GM19023 (cell line): Measurements from ENCODE around the gene RHOU.
A peak's percentile ranks its signal among the peaks of the same experiment; 100 is the strongest.
"Not testable (repeated sequence)": the region's sequence is repeated elsewhere in the genome, so short reads cannot be mapped to it uniquely, and the experiment has no call there.

Experiments used
- ATAC-seq: cut with Tn5 transposase; IDR thresholded peaks from one replicate; pipeline ENCODE4 v1.9.1; 2021; ENCODE audit warnings: mild to moderate bottlenecking, moderate library complexity; ENCODE audit not compliant: unreplicated experiment

The RHOU gene

DNA sequence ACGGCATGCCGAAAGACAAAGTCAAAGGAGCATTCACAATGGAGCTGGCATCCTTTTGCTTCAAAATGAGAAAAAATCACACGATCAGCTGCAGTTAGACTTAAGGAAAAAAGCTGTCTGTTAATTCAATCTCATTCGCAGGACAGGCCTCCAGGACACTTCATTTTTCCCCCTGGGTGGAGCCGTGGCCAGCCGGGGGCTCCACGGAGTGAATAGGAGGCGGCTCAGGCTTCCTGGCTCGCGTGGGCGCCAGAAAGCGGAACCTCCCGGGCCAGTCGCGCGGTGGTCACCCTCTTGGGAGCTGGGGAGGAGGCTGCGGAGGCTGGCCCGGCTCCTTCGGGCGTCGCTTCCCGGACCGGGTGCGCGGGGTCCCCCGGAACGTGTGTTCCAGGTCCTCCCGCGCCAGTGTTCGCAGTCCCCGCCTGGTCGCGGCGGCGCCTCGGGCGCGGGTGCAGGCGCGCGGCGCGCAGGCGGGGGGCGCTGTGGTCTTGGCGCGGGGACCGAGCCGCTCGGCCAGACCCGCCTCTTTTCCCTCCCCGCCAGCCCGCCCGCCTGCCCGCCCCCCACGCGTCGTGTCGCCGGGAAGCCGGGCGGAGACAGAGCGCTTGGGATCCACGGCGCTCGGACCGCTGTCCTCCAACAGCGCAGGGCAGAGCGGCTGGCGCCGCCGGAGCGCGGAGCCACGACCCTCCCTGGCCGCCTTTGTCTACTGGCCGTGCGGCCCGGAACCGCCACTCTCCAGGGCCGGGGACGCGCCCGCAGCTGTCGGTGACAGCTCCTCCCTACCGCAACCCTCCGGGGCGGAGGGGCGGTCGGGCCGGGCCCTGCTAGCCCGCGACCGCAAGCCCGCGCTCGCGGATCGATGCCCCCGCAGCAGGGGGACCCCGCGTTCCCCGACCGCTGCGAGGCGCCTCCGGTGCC, at the start of gene RHOU:
Gene RHOU (plus strand): TSS at position 599 of the 921 bp plus-strand sequence. CDS start 264 bp downstream, at position 863.
- peak; percentile 76 for ATAC-seq

GRCh38 chr1:228687587-228687986, 47.7 kb upstream of the RHOU start:
- ATAC-seq = no peak

DNA sequence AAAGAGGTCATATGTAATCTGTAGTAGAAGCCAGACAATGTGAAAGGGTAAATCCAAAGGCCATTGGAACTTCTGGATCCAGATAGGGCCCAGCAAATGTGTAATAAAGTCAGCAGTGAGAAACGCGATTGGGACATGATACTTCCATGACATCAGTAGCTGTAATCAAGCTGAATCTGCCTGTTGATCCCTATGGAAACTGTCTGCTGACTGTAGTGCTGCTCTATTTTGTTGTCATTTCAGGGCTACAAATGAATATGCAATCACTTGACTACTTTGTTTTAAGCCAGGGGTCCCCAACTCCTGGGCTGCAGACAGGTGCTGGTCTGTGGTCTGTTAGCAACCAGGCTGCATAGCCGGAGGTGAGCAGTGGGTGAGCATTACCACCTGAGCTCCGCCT, 46.0 kb upstream of the RHOU start:
- no peak for ATAC-seq

DNA sequence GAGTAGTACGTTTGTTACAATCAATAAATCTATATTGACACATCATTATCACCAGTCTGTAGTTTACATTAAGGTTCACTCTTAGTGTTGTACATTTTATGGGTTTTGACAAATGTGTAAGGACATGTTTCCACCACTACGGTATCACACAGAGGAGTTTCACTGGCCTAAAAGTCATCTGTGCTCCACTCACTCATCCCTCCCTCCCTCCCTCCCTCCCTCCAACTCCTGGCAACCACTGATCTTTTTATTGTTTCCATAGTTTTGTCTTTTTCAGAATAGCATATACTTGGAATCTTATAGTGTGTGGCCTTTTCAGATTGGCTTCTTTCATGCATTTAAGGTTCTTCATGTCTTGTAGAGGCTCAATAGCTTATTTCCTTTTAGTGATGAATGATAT, 44.1 kb upstream of the RHOU start:
- ATAC-seq = no peak

DNA sequence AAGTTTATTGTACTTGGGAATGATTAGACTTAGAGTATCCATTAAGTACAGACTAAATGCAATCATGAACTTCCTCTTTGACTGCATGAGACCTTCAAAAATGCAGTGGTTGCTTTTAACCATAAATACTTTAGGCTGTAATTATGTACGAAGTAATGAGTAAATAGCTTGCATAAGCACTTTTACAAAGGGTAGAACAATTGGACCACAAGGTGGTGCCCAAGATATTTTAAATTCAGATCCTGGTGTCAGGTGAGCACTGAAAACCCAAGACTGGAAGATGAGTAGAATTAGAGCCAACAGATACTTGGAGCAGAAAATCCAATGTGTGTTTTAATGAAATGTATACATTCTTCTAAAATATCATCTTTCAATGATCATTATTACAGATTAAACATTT, 43.4 kb upstream of the RHOU start:
- ATAC-seq = no peak

- not testable (repeated sequence) for ATAC-seq
Observed at GRCh38 chr1:228694447-228694846, 40.8 kb upstream of the RHOU start.

- ATAC-seq = no peak
Observed at GRCh38 chr1:228695015-228695955, 40.0 kb upstream of the RHOU start.

- no peak for ATAC-seq
Observed at GRCh38 chr1:228697207-228698016, 37.9 kb upstream of the RHOU start.

DNA sequence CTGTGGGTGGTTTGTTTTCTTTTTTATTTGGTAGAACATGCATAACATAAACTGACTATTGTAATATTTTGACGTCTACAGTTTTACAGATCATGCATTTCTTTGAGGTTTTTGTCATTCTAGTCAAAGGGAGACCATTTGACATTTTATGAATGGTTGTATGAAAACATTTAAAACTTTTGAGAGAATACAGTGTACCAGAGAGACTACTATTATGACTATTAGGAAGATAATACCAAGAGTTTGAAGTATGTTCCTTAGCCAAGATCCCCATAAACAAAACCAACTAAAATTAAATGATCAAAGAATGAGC, 37.3 kb upstream of the RHOU start:
- ATAC-seq = no peak

- ATAC-seq = no peak
Observed at GRCh38 chr1:228702433-228702832, 32.8 kb upstream of the RHOU start.

GRCh38 chr1:228706305-228706704, 29.0 kb upstream of the RHOU start:
- no peak for ATAC-seq

DNA sequence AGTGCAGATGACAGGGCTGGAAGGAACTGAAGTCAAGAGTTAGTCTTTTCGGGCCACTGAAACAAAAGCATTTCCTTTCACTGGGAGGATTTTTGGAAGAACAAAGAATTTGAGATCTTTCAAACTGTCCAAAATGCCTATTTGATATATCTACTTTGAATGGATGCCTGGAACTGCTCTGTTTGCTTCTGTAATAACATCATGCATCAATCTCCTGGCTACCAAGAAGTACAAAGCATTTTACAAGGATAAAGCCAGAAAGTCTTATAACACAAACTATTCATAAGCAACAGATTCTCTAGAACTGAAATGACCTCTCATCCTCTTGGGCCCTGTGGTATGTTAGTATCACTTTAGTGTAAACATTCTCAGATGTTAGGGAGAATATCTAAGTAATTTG, 18.2 kb upstream of the RHOU start:
- no peak for ATAC-seq

GRCh38 chr1:228721407-228721806, 13.9 kb upstream of the RHOU start:
- no peak for ATAC-seq

GRCh38 chr1:228723287-228723686, 12.0 kb upstream of the RHOU start:
- no peak for ATAC-seq

DNA sequence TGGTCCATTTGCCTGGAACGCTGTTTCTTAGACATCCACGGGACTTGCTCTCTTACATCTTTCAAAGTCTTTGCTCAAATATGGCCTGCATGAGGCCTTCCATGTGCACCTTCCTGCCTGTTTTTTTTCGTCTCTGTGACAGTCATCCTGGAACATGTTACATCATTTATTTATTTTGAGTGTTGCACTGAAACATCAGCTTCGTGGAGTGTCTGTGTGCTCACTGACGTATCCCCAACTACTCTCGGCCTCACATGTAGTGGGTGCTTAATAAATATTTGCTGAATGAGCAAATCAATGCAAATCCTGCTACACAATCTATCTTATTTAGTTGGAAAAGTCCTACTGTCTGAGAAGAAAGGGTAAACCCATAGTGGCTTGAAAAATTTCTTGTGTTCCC, 11.4 kb upstream of the RHOU start:
- no peak for ATAC-seq

- no peak for ATAC-seq
Observed at GRCh38 chr1:228725178-228725577, 10.1 kb upstream of the RHOU start.

DNA sequence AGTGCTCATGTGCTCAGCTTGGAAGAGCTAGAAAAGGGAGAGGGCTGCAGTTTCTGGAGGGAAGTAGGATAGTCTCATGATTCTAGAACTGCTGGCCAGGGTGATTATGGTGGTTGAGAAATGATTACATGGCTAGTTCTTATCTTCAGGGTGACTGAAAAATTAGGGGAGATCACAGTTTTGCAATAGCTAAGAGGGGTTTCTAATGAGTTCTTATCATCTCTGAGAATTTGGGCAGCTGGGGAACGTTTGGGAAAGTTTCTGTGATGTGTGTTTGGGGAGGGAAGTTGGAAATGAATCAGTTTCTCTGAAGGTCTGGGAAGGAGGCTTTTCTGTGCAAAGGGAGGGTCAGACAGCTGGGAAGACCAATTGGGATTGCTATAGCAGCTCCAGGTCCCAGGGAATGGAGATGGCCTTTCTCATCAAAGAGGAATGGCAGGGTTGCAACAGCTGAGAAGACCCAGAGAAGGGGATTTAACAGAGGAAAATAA, 7.6 kb upstream of the RHOU start:
- no peak for ATAC-seq

DNA sequence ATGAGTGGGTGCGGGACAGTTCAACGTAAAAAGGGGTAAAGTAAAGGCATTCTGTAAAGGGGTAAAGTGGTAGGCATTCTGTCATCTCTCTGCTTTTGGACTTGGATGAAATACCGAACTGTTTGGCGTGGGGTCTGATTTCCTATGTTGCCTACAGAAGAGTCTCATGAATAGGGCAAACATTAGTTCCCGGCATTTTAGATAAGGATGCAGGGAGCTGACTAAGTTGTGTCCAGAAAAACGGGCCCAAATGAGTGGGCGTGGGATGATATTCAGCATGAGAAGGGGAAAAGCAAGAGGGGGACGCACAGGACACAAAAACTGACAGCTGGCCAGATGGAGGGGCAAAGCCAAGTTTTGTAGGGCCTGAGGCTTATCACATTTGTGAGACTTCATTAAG, 2.9 kb upstream of the RHOU start:
- ATAC-seq = no peak

DNA sequence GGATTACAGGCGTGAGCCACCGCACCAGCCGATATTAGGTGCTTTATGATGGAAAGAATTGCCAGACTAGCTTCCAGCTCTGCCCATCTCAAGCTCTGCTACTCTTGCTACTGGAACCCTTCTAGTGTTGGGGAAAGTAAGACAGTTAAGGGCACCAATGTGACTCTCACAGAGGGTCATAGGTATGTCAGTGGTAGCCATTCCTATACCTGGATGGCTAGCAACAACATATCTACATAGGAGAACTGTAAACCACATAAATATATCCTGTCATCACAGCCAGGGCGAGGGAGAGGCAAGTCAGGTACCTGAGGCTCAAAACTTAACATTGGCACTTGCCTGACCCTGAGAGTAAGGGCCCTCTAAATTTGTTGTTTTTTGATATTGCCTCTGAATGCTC, 1.7 kb upstream of the RHOU start:
- ATAC-seq = no peak

DNA sequence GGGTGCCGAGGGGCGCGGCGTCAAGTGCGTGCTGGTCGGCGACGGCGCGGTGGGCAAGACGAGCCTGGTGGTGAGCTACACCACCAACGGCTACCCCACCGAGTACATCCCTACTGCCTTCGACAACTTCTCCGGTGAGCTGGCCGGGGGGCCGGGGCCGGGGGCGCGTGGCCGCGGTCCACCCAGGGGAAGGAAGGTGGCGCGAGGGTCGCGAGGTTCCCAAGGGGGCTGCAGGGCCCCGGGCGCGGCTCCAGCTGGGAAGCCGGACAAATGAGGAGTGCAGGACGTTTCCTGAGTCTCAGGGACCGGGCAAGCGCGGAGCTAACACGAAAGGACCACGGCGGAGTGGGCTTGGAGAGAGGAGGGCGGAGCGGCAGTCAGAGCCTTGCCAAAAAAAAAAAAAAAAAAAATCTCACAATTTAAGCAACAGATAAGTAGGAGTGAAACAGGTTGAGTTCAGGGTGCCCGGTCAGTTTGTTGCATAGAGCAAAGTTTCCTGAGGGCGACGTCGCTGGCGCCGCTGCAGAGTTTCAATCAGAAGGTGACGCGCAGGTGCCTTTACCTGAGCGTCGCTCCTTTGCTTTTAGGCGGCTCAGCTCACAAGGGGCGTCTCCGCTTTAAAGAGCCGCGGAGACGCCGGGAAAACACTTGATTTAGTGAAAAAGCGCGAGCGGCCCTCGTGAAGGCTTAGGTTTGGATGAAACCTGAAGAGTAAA, 750 bp downstream of the RHOU start:
- ATAC-seq = peak; percentile 18
